8988T (cell line): Measurements from ENCODE around the gene MAP2K2.
"Not testable (repeated sequence)": the region's sequence is repeated elsewhere in the genome, so short reads cannot be mapped to it uniquely, and the experiment has no call there.

Experiments used
- DNase-seq: peaks from one replicate; pipeline ENCODE4 v3.0.0; 2011

Gene MAP2K2

GRCh38 chr19:4129050-4129449 is 5.1 kb upstream of the MAP2K2 start:
- DNase-seq, result not testable (repeated sequence)

DNA sequence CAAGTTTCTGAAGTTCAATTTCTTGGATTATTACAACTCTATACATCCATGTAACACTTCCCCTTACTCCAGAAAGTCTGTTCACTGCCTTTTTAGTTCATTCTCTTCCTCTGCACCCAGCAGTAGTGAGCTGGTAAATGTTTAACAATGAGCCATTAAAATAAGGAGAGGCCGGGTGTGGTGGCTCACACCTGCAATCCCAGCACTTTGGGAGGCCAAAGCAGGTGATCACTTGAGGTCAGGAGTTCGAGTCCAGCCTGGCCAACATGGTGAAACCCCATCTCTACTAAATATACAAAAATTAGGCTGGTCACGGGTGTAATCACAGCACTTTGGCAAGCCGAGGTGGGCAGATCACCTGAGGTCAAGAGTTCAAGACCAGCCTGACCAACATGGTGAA is 3.4 kb upstream of the MAP2K2 start:
- DNase-seq, result not testable (repeated sequence)

DNA sequence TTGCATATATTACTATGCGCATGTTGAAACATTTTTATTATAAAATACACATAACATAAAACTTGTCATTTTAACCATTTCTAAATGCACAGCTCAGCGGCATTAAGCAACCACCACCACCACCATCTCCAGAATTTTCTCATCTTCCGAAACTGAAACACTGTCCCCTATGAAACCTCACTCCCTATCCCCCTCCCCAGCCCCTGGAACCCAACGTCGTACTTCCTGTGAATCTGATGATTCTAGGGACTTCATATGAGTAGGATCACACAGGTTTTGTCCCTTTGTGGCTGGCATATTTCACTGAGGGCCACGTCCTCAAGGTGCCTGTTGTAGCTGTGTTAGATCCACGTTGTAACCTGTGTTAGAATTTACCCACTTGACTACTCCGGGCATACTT is 716 bp upstream of the MAP2K2 start:
- no peak for DNase-seq

DNA sequence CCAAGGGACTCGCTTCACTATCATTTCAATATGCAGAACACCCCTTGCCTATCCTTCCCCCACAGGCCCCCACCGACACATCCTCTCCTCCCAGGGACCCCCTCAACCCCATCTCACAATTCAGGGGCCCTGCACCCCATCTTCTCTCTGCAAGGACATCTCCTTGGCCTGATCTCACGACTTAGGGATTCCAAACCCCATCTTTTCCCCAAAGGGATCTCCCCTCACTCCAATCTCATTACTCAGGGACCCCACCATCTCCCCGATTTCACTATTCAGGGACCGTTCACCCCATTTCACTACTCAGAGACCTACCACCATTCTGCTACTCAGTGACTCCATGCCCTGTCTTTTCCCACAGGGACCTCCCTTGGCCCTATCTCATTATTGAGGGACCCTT is 1.4 kb downstream of the MAP2K2 start:
- no peak for DNase-seq

- DNase-seq, result no peak
These were observed 2.1 kb downstream of the MAP2K2 start for GRCh38 chr19:4121815-4122214.

DNA sequence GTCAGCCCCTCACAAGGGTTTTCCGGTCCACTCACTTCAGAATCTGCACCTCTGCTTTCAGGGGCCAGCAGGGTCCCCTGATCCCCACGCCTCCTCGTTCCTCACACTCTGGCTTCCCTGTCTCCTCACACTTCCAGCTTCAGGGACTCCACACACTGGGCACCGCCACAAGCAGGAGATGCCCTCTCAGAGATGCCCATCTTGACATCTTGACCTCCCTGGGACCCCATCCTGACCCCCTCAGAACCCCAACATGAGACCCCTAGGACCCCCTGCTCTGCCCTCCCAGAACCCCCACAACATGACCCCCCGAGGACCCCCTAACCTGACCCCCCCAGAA is 2.7 kb downstream of the MAP2K2 start:
- no peak for DNase-seq

DNA sequence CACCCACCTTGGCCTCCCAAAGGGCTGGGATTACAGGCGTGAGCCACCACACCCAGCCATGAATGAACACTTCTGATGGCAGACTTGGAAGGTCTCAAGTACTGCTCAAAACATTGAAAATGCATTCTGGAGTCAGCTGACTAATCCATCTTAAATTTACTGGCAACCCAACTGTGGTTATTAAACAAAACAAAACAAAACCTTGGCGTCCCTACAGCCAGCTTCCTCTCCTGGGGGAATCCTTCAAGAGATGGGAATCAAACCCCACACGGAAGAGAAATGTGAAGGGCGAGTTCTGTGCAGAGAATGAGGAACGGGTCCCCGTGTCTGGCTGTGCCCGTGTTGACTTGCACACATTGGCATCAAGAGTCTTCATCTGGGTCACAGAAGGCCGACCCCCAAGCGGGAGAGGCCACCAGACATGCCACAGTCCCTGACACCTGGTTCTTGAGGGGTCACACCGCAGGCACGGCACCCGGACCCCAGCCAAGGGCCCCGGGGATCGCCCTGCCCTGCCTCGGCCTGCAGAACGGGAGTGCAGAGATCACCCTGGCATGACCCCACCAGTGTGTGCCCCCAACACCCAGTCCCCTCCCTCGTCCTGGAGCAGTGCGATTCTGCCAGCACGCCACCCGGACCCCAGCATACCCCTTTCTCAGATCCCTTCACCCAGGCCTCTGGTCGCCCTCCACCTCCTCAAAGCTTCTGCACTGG is 3.2 kb downstream of the MAP2K2 start:
- DNase-seq, result no peak

DNA sequence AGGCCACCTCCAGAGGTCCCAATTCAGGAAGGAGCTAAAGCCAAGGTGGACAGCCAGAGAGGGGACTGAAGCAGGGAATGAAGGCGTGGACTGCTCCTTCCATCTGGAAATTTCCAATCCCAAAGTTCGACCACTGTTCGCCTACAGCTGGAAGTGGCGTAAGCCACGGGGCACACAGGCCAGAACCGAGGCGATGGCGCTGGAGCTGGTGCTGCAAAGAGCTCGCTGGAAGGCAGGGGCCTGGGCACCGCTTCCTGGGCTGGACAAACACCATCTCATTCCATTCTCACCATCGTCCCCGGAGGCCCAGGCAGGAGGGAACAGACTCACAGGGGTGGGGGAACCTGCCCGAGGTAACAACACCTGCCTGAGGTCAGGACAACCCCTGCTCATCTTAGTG is 4.2 kb downstream of the MAP2K2 start:
- no peak for DNase-seq

DNA sequence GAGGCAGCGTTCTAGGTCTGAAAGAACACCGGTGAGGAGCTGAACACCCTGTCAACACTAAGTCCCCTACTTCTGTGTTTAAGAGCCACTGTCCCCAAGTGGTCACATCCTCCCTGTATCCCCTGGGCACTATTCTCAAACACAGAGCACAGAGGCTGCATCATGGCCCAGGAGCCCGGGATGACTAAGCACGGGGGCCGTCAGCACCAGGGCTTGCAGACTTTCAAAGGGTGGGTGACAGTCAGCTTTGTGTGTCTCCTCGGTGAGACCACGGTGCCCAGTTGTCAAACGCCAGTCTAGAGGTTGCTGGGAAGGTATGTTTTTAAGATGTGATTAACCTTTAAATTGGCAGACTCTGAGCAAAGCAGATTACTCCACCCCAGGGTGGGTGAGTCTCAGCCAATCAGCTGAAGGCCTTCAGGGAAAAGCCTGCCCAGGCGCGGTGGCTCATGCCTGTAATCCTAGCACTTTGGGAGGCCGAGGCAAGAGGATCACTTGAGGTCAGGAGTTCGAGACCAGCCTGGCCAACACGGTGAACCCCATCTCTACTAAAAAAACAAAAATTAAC is 8.0 kb downstream of the MAP2K2 start:
- no peak for DNase-seq

DNA sequence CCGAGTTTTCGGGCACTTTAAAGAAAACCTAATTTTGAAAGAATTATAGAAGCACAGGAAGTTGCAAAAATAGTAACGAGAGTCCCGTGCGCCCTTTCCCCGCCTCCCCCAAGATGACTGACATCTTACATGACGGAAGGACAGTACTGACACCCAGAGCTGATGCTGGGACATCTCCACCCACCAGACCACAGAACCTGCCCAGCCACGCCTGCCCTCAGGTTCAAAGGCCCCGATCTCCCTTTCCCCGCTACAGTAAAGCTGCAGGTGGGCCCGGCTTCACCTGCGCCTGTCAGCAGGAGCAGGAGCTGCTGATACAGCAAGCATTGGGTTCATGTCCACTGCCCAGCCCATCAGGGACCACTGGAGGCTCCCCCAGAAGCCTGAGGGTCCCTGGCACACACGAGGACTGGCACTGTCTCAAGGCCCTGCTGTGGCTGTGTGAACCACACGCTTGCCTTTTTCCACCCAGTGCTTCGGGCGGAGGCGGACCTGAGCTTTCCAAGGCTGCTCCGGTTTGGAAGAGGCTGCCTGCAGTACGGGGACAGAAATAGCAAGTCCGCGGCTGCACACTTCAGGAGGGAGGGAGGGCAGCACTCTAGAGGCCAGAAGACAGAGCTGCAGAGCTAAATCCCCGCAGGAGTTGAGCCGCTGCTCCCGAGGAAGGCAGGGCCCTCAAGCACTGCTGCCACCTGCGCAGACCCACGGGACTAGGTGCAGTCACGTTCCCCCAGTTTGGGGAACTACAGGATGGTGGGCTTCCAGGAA is 8.7 kb downstream of the MAP2K2 start:
- no peak for DNase-seq

DNA sequence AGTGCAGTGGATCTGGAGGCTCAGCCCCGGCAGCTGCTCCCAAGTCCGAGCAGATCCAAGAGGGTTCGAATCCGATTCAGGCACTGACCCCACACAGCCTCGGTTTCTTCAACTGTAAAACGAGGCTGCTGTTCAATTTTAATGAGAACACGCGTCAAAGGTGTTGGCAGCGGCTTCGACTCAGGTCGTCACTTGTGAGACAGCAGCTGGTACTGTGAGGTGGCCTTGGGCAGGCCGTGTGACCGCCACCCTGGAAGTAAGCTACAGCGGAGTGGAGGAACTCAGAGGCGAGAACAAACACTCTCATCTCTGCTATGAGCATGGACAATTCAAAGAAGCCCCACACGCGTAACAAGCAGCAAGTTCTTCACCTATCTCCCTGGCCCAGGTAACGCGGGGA is 9.7 kb downstream of the MAP2K2 start:
- no peak for DNase-seq

- no peak for DNase-seq
These were observed 10.4 kb downstream of the MAP2K2 start for GRCh38 chr19:4113398-4114088.

DNA sequence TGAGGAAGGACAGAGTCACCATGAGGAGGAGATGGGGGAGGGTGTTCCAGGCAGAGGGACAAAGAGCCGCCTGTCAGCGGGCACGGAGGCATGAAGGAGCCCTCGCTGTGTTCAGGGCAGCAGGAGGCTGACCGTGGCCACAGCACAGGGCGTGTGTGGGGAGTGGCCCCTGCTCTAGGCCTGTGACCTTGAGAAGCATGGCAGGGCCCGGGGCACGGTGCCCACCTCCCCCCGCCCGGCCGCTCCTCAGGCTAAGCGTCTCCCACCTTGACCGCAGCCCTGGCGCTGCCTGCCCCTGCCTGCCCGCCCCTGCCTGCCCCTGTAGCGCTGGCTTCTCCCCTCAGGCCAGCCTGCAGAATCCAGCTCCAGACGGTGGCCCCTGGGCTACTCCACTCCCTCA is 11.6 kb downstream of the MAP2K2 start:
- DNase-seq, result no peak

DNA sequence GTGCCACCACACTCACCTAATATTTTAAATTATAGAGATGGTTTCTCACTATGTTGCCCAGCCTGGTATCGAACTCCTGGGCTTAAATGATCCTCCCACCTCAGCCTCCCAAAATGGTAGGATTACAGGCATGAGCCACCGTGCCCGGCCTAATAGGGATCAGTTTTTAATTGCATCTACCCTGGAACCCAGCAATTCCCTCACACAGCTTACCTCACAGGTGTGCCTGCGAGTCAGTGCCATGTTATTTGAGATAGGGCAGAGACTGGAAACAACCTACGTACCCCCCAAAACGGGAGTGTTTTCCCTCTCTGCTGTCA is 14.3 kb downstream of the MAP2K2 start:
- DNase-seq, result no peak

GRCh38 chr19:4108767-4109625 is 14.9 kb downstream of the MAP2K2 start:
- DNase-seq, result no peak

- DNase-seq, result no peak
These were observed 20.9 kb downstream of the MAP2K2 start for GRCh38 chr19:4103080-4103433.

DNA sequence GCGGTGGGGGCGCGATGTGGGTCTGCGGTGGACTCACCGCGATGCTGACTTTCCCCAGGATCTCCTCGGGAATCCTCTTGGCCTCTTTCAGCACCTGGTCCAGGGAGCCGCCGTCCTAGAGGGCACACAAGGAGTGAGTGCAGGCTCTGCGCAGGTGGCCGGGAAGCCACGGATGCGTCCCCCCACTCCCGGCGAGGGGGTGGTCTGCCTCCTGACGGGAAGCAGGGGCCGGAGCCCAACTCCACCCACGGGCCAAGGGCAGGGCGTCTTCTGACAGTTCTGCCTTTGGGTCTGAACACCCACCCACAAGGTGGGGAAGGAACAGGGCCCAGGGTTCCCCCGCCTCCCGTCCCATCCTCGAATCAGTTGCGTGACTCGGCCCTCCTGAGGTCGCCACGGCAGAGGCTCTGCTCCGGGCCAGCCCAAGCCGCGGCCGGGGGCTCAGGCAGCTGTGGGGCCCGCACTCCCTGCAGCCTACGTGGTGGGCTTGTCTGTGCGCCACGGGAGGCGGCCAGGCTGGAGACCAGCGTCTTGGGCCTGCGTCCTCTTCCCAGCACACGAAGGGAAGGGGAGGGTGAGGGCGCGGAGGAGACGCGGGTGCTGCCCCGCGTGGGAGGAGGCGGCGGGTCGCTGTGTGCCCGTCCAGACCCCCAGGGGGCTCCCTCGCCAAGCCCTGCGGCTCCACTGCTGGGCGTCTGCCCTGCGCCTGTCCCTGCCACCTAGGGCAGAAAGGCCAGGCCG is 21.4 kb downstream of the MAP2K2 start:
- no peak for DNase-seq

- DNase-seq, result no peak
These were observed 22.5 kb downstream of the MAP2K2 start for GRCh38 chr19:4101496-4101770.

GRCh38 chr19:4100647-4101495 is 23.1 kb downstream of the MAP2K2 start:
- DNase-seq, result no peak

DNA sequence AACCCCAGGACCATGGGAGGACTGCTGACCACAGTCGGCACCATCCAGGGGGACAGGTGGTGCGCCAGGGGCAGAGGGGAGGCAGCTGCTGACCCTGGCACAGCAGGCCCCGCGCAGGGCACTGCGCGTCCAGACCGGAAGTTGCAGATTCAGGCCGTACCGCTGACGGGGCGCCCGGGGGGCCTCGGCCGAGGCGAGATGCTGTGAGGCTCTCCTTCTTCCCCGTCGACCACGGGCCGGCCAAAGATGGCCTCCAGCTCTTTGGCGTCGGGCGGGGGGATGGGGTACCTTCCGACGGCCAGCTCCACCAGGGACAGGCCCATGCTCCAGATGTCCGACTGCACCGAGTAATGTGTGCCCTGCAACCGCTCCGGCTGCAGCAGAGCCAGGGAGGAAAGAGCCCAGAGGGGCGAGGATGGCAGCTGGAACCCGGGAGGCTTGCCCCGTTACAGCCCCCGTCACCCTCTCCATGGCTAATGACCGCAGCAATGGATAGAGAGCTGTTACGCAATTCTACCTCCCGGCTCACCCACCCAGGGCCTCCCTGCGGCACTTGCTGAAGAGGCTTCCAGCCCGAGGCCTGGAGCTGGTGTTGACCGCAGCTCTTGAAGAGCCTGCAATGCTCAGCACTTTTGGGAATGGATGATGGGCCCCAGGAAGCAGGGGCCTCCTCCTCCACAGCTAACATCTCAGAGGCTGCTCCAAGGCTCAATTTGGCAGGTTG is 24.7 kb downstream of the MAP2K2 start:
- no peak for DNase-seq

- no peak for DNase-seq
These were observed 25.4 kb downstream of the MAP2K2 start for GRCh38 chr19:4098493-4098892.
